Activated CD4-positive, alpha-beta T cell treated with anti-CD3 and anti-CD28 coated beads, Interleukin-2, amount 10 ng/mL, durations not matched to agents 7 days and 5 days (primary cell): ENCODE measurements around the gene ST8SIA6. TPM values are rescaled to one million over a fixed set of nuclear protein-coding genes. Genes with fewer than 3 reads are reported as not detected.

Experiments
- CTCF ChIA-PET: fragments of 350-600 bp; sonication (Branson Sonifier 250); formaldehyde crosslinking; loops from one replicate; lab custom pipeline; 2021; ENCODE audit warnings: antibody characterized with exemption; lab: Charles Lee
- POLR2A ChIA-PET: fragments of 350-600 bp; sonication (Branson Sonifier 250); formaldehyde crosslinking; loops from one replicate; lab custom pipeline; 2021; ENCODE audit warnings: antibody characterized with exemption; lab: Charles Lee
- DNase-seq: peaks from one replicate; pipeline ENCODE4 v3.0.0-alpha.2; 2020
- H3K27ac Mint-ChIP-seq: one replicate; pipeline ENCODE4 v1.8.0; 2021; ENCODE audit warnings: mild to moderate bottlenecking, moderate library complexity, mixed read lengths
- H3K27me3 Mint-ChIP-seq: one replicate; pipeline ENCODE4 v1.8.0; 2021; ENCODE audit warnings: mixed read lengths
- H3K36me3 Mint-ChIP-seq: one replicate; pipeline ENCODE4 v1.8.0; 2021; ENCODE audit warnings: low read depth, mixed read lengths
- H3K4me1 Mint-ChIP-seq: one replicate; pipeline ENCODE4 v1.8.0; 2021; ENCODE audit warnings: mixed read lengths
- H3K4me3 Mint-ChIP-seq: one replicate; pipeline ENCODE4 v1.8.0; 2021; ENCODE audit warnings: mild to moderate bottlenecking, moderate library complexity, mixed read lengths
- H3K9me3 Mint-ChIP-seq: one replicate; pipeline ENCODE4 v1.8.0; 2021; ENCODE audit warnings: mixed read lengths
- total RNA-seq, 2 experiments: library from RNA; stranded (reverse); gene quantifications; one replicate each; pipeline ENCODE4 v1.2.3, GENCODE V29; 2021

Gene ST8SIA6
- total RNA-seq, 2 experiments from 2014 or later: 0.15 to 0.20 TPM

DNA sequence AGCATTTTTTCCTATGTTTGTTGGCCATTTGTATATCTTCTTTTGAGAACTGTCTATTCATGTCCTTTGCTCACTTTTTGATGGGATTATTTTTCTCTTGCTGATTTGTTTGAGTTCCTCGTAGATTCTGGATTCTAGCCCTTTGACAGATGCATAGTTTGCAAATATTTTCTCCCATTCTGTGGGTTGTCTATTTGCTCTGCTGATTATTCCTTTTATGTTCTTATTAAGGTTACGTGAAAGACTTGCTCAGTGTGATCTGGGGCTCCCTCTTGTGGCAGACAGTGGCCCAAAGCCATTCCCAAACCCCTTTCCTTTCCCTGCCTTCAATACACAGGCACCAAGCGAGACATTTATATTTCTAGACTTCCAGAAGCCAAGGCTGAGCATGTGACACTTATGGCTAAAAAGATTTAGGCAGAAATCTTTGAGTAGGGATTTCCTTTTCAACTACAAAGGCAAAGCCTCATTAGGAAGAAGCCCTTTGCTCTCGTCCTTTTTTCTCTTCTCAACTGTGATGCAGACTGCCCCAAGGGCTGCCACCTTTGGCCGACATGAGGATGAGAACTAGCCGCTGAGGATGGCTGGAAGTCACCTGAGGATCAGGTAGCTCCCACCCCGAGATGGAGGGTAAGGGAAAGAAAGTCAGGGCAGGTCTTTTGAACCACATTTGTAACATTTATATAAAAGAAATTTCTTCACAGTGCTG is 23.6 kb downstream of the ST8SIA6 start:
- peaks cover 56% of the 10 kb centered on the region for H3K4me1 Mint-ChIP-seq
- H3K4me3 Mint-ChIP-seq: no peak overlapping the region
- H3K27ac Mint-ChIP-seq: peak overlapping the region; percentile 3
- ChIA-PET POLR2A (no interaction called here), CTCF (interaction anchor here (0.5 to 1.5 kb wide), 2 partner anchors 22 to 270 kb away, joined by 3 to 4 read pairs; no protein-coding TSS in a partner anchor)
- H3K27me3 Mint-ChIP-seq: peaks cover 16% of the 10 kb centered on the region
- DNase-seq: peak; percentile 69
- no peaks in the 10 kb centered on the region for H3K9me3 Mint-ChIP-seq
- H3K36me3 Mint-ChIP-seq: peaks cover 10% of the 10 kb centered on the region

DNA sequence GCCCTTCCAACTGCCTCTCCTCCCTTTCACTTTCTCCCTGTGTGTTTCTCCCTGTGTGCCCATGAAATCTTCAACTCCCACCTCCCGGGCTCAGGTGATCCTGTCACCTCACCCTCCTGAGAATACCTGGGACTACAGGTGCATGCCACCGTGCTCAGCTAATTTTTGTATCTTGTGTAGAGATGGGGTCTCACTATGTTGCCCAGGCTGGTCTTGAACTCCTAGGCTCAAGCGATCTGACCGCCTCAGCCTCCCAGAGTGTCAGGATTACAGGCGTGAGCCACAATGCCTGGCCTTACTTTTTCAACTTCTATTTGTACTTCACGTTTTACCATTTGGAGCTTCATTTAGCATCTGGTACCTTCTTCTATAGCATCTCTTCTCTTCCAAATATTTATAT is 24.9 kb downstream of the ST8SIA6 start:
- Mint-ChIP-seq H3K4me1 (peaks cover 67% of the 10 kb centered on the region), H3K27ac (peak overlapping the region; percentile 96), H3K36me3 (peaks cover 14% of the 10 kb centered on the region), H3K27me3 (peaks cover 16% of the 10 kb centered on the region), H3K4me3 (peak overlapping the region; percentile 59), H3K9me3 (no peaks in the 10 kb centered on the region)
- no peak for DNase-seq
- ChIA-PET POLR2A (no interaction called here), CTCF (interaction anchor here (0.8 to 2.4 kb wide), 3 partner anchors 20 to 786 kb away, joined by 3 to 5 read pairs (median 3); no protein-coding TSS in a partner anchor)

DNA sequence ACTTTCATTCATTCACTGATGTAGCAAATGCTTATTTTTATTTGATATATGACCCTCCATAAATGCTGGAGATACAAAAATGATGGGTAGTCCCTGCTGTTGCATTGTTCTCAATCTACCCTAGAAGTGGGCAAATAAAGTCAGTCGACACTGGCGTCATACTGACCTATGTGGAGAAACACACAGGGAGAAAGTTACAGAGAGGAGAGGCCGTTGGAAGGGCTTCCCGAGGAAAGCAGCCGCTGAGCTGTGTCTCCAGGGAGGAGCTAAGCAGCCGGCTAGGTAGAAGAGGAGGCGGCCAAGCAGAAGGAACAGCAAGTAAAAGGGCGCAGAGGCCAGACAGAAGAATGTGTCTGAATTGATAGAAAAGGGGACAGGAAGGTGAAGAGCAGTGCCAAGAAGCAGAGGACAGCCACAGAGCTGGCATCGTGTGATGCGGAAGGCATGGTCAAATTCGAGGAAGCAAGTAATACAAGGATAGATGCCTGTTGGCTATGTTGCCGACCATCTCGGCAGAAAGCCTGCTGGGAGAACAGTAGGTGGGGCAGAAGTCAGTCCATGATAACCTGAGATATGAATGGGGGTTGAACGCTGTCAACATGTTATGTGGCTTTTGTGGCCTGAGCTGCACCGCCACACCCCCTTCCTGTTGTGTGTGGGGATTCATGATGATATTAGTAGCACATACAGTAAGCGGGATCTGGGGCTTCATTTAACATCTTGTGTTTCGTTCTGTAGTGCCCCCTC is 25.9 kb downstream of the ST8SIA6 start:
- Mint-ChIP-seq H3K9me3 (no peaks in the 10 kb centered on the region), H3K27me3 (peaks cover 10% of the 10 kb centered on the region), H3K4me3 (peak overlapping the region; percentile 59), H3K36me3 (peaks cover 14% of the 10 kb centered on the region), H3K27ac (peak overlapping the region; percentile 96), H3K4me1 (peaks cover 76% of the 10 kb centered on the region)
- DNase-seq: peak; percentile 89
- ChIA-PET CTCF (interaction anchor here (0.5 to 2.4 kb wide), 5 partner anchors 19 to 598 kb away, joined by 3 to 5 read pairs (median 3); no protein-coding TSS in a partner anchor), POLR2A (interaction anchor here (1.2 kb wide), 1 partner anchor 25 kb away, joined by 3 read pairs; no protein-coding TSS in a partner anchor)

DNA sequence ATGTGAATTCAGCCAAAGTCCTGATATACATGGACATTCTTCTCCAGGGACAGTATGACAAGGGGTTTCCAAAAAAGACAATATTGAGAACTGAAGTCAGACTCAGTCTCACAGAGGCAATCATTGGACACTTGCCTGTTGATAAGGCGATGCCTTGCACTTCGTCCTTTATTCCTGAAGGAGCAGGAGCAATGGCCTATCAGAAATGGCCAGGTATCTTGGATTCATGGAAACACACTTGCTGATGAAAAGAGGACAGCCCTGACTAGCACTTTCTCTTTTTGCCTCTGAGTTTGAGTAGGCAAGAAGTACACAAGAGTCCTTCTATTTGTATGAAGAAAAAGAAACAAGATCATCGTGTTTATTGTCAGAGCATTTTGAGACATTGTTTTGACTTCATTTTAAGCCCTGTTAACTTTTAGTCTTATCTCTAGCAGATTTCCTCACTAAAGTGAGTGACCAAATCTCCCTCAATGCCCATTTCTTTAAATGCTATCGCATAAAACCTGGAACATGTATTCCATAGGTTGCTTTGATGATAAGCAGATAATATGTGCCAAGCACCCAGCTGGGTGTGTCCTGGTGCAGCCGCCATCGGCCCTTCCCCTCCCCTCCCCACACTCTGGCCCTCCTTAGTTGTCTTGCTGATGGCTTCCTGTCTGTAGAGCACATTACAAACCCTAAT is 26.6 kb downstream of the ST8SIA6 start:
- peaks cover 14% of the 10 kb centered on the region for H3K36me3 Mint-ChIP-seq

DNA sequence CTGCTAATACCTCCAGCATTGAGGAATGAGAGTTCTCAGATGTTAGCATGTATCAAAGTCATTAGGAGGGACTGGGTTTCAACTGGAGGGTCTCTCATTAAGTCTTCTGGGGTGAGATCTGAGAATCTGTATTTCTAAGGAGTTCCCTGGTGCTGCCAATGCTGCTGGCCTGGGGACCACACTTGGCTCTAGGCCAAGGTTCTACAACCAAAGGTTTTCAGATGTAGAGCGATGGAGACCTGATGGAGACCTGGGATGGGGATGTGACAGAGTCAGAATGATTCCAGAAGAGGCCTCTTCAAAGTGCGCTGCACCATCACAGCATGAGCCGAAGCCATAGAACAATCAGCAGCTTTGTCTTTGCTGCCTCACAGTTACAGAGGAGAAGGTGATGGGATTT is 27.2 kb downstream of the ST8SIA6 start:
- CTCF ChIA-PET: interaction anchor here (0.7 to 2.4 kb wide), 2 partner anchors 18 to 580 kb away, joined by 3 to 5 read pairs; no protein-coding TSS in a partner anchor
- H3K27ac Mint-ChIP-seq: peak overlapping the region; percentile 96

More for the DNA sequence above, 26.6 kb downstream of the ST8SIA6 start:
- H3K27ac Mint-ChIP-seq: peak overlapping the region; percentile 96
- peak overlapping the region; percentile 59 for H3K4me3 Mint-ChIP-seq
- ChIA-PET CTCF (interaction anchor here (1.2 to 2.4 kb wide), 2 partner anchors 19 to 597 kb away, joined by 3 to 5 read pairs; no protein-coding TSS in a partner anchor), POLR2A (interaction anchor here (1.2 kb wide), 1 partner anchor 26 kb away, joined by 3 read pairs; no protein-coding TSS in a partner anchor)
- DNase-seq: no peak
- peaks cover 10% of the 10 kb centered on the region for H3K27me3 Mint-ChIP-seq
- no peaks in the 10 kb centered on the region for H3K9me3 Mint-ChIP-seq
- H3K4me1 Mint-ChIP-seq: peaks cover 84% of the 10 kb centered on the region

DNA sequence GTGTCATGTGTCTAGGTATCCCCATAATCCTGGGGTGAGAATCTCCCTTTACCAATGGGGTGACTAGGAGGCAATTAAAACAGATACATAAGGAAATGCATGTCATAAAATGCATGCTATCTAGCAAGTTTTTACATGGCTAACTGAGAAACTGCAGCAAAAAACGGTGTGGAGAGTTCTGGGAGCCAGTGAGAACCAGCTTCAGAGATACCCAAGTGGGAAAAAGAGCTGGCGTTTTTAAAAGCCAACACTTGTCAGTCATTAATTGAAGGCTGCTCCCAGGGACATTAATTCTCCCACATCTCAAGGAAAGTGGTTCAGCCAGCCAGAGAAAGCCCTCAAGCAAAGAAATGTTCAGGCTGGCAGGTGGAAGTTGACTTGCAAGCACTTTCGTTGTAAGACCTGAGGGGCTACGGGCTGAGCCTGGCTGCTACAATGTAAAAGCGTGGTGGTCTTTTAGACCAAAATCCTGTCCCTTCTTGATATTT is 28.1 kb downstream of the ST8SIA6 start:
- H3K4me1 Mint-ChIP-seq: peaks cover 85% of the 10 kb centered on the region
- POLR2A ChIA-PET: interaction anchor here (0.6 kb wide), 1 partner anchor 127 kb away, joined by 3 read pairs; no protein-coding TSS in a partner anchor
- no peaks in the 10 kb centered on the region for H3K27me3 Mint-ChIP-seq
- CTCF ChIA-PET: interaction anchor here (0.7 kb wide), 1 partner anchor 579 kb away, joined by 3 read pairs; no protein-coding TSS in a partner anchor
- no peaks in the 10 kb centered on the region for H3K9me3 Mint-ChIP-seq
- H3K4me3 Mint-ChIP-seq: peak overlapping the region; percentile 36
- H3K27ac Mint-ChIP-seq: peak overlapping the region; percentile 96
- no peak for DNase-seq
- H3K36me3 Mint-ChIP-seq: peaks cover 14% of the 10 kb centered on the region

More for the DNA sequence above, 27.2 kb downstream of the ST8SIA6 start:
- Mint-ChIP-seq H3K27me3 (peaks cover 6% of the 10 kb centered on the region), H3K4me1 (peaks cover 90% of the 10 kb centered on the region), H3K9me3 (no peaks in the 10 kb centered on the region), H3K36me3 (peaks cover 14% of the 10 kb centered on the region), H3K4me3 (no peak overlapping the region)
- POLR2A ChIA-PET: no interaction called here
- no peak for DNase-seq

DNA sequence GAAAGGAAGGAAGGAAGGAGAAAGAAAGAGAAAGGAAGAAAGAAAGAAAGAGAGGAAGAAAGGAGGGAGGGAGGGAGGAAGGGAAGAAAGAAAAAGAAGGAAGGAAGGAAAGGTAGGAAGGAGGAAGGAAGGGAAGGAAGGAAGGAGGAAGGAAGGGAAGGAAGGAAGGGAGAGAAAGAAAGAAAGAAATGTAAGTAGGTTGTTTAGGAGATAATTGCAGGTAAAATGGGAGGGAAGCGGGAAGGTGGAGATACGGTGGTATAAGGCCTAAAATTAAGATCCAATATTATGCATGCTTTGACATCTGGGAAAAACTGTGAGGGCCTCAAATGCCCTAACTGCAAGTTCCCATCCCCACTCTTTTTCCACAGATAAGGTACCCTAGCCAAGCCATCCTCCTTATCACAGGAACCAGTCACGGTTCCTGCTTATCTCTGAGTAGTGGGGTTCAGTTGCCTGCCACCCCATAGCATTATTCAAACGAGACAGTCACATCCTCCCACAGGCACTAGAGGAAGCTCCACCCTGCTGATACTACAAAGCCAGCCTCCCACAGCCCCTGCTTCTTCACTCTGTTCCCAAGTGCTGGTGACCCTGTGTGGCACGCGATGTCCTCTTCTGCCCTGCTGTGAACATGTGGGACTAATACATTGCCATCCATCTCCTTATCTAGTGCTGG is 28.7 kb downstream of the ST8SIA6 start:
- peak overlapping the region; percentile 96 for H3K27ac Mint-ChIP-seq
- CTCF ChIA-PET: no interaction called here
- H3K27me3 Mint-ChIP-seq: no peaks in the 10 kb centered on the region

DNA sequence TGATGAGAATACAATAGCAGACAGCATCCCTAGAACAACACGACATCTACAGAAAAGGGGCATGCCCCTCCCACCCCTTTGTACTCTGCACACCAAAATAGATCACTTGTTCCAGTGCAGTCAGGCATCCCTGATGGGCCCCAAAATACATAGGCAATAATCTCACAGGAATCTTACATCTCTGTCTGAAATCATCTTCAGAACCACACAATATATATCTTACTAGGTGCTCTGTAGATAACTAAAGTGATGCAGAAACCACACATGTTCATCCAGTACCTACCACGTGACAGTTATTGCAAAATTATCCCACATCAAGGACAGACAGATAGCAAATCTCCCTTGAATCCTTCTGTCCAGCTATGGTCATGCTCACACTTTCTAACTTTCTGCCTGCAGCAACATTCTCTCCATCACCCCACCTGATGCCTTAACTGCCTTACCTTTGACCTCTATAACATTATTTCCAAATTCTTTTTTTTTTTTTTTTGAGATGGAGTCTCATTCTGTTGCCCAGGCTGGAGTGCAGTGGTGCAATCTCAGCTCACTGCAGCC is 30.7 kb downstream of the ST8SIA6 start:
- no peak overlapping the region for H3K4me3 Mint-ChIP-seq
- no peaks in the 10 kb centered on the region for H3K9me3 Mint-ChIP-seq
- H3K36me3 Mint-ChIP-seq: peaks cover 14% of the 10 kb centered on the region
- ChIA-PET CTCF (interaction anchor here (0.6 kb wide), 1 partner anchor 87 kb away, joined by 3 read pairs; no protein-coding TSS in a partner anchor), POLR2A (no interaction called here)
- H3K27me3 Mint-ChIP-seq: no peaks in the 10 kb centered on the region
- DNase-seq: no peak
- peak overlapping the region; percentile 74 for H3K27ac Mint-ChIP-seq
- H3K4me1 Mint-ChIP-seq: peaks cover 67% of the 10 kb centered on the region

More for the DNA sequence above, 28.7 kb downstream of the ST8SIA6 start:
- Mint-ChIP-seq H3K36me3 (peaks cover 14% of the 10 kb centered on the region), H3K4me1 (peaks cover 84% of the 10 kb centered on the region), H3K4me3 (peak overlapping the region; percentile 36), H3K9me3 (no peaks in the 10 kb centered on the region)
- POLR2A ChIA-PET: interaction anchor here (0.6 kb wide), 1 partner anchor 126 kb away, joined by 3 read pairs; no protein-coding TSS in a partner anchor
- DNase-seq: peak; percentile 71

DNA sequence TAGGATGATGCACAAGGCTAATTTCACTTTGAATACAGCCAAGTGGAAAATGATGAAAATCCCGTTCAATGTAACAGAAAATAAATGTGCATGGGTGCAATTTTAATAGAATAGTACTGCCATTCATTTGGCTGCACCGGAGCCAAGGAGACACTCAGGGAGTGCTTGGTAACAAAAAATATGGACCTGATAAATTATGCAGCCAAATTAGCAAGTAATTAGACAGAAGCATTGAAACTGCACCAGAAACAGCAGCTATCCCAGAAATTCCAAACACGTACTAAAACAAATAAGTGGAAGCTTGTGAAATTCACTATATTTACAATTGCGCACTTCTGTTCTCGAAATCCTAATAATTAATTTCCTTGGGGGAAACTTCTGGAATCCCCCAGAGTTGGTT is 31.5 kb downstream of the ST8SIA6 start:
- Mint-ChIP-seq H3K27ac (no peak overlapping the region), H3K27me3 (no peaks in the 10 kb centered on the region), H3K4me3 (no peak overlapping the region), H3K9me3 (no peaks in the 10 kb centered on the region), H3K4me1 (peaks cover 60% of the 10 kb centered on the region), H3K36me3 (peaks cover 10% of the 10 kb centered on the region)
- DNase-seq: no peak
- ChIA-PET POLR2A (no interaction called here), CTCF (no interaction called here)

DNA sequence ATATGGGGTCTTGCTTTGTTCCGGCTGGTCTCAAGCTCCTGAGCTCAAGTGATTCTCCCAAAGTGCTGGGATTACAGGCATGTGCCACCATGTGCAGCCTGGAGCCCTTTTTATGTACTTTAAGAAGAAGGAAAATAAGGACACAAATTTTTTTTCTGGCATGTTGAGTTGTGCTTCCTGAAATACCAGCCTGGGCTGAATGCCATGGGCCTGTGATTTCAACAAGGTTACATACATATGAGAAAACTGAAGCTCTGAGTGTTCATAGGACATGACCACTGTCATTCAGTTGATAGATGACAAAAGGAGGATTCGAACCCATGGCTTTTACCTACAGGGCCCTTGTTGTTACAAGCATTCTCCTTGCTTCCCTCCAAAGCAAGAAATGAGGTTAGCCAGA is 36.1 kb downstream of the ST8SIA6 start:
- DNase-seq: no peak
- Mint-ChIP-seq H3K36me3 (peaks cover 21% of the 10 kb centered on the region), H3K9me3 (peaks cover 28% of the 10 kb centered on the region), H3K27ac (no peak overlapping the region), H3K27me3 (peaks cover 4% of the 10 kb centered on the region), H3K4me1 (peaks cover 24% of the 10 kb centered on the region), H3K4me3 (no peak overlapping the region)
- ChIA-PET POLR2A (no interaction called here), CTCF (no interaction called here)

DNA sequence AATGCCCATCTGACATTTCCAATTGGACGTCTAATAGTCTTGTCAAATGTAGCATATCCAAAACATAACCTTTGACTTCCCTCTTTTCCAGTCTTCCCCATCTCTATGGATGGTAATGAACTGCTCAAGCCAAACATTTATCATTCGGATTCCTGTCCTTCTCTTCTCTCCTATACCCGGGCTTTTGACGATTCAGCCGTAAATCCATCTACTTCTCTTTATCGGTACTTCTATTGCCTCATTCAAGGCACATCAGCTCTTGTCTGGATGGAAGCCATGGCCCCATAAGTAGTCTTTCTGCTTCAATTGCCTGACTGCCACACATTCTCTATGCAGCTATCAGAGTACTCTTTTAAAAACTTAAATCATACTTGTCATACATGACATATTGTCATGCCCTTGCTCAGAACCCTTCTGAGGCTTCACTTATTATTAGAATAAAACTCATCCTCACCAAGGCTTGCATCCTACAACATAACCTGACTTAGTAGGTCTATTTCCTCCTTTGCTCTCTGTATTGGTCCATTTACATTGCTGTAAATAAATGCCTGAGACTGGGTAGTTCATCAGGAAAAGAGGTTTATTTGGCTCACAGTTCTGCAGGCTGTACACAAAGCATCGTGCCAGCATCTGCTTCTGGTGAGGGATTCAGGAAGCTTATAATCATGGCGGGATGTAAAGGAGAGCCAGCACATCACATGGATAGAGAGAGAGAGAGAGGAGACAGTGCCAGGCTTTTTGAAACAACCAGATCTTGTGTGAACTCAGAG is 37.8 kb downstream of the ST8SIA6 start:
- peaks cover 4% of the 10 kb centered on the region for H3K27me3 Mint-ChIP-seq
- H3K4me3 Mint-ChIP-seq: no peak overlapping the region
- H3K9me3 Mint-ChIP-seq: peaks cover 28% of the 10 kb centered on the region
- no peak overlapping the region for H3K27ac Mint-ChIP-seq
- DNase-seq: no peak
- peaks cover 21% of the 10 kb centered on the region for H3K36me3 Mint-ChIP-seq
- ChIA-PET CTCF (interaction anchor here (0.8 to 1.5 kb wide), 2 partner anchors 19 to 89 kb away, joined by 3 to 5 read pairs; no protein-coding TSS in a partner anchor), POLR2A (no interaction called here)
- peaks cover 17% of the 10 kb centered on the region for H3K4me1 Mint-ChIP-seq
